Endodermal cell (in vitro differentiated cells): ENCODE measurements around the gene TBC1D22B. TPM values are rescaled to one million over a fixed set of nuclear protein-coding genes. Genes with fewer than 3 reads are reported as not detected.

Experiments used
- DNase-seq: peaks from one replicate; pipeline ENCODE4 v3.0.0-alpha.2; 2017
- H3K27ac ChIP-seq: 2 replicates; pipeline ENCODE4 v1.5.1; 2013; ENCODE audit warnings: mild to moderate bottlenecking, low read depth, low read length, moderate library complexity
- H3K27me3 ChIP-seq: 2 replicates; pipeline ENCODE4 v1.6.1; 2013; ENCODE audit warnings: mild to moderate bottlenecking, low read length, moderate library complexity; ENCODE audit not compliant: insufficient read depth, control insufficient read depth, poor library complexity, severe bottlenecking
- H3K36me3 ChIP-seq: 2 replicates; pipeline ENCODE4 v1.7.0; 2013; ENCODE audit warnings: mild to moderate bottlenecking, low read length, moderate library complexity; ENCODE audit not compliant: control insufficient read depth, insufficient read depth
- H3K4me1 ChIP-seq: one replicate; pipeline ENCODE4 v1.7.0; 2013; ENCODE audit warnings: low read length; ENCODE audit not compliant: control insufficient read depth, insufficient read depth
- H3K4me3 ChIP-seq: 2 replicates; pipeline ENCODE4 v1.5.1; 2013; ENCODE audit warnings: mild to moderate bottlenecking, low read length, moderate library complexity
- H3K9ac ChIP-seq: 2 replicates; pipeline ENCODE4 v1.6.1; 2013; ENCODE audit warnings: mild to moderate bottlenecking, low read length, moderate library complexity; ENCODE audit not compliant: poor library complexity, severe bottlenecking; ENCODE audit errors: extremely low read depth
- H3K9me3 ChIP-seq: 2 replicates; pipeline ENCODE4 v1.6.1; 2013; ENCODE audit warnings: mild to moderate bottlenecking, low read length, moderate library complexity; ENCODE audit not compliant: control insufficient read depth
- H3K27ac Mint-ChIP-seq: 2 replicates; pipeline ENCODE4 v1.8.0; 2020; ENCODE audit warnings: mixed read lengths
- H3K27me3 Mint-ChIP-seq: 2 replicates; pipeline ENCODE4 v1.8.0; 2021; ENCODE audit warnings: mild to moderate bottlenecking, mixed read lengths; ENCODE audit not compliant: insufficient read depth
- H3K36me3 Mint-ChIP-seq: 2 replicates; pipeline ENCODE4 v1.8.0; 2020; ENCODE audit warnings: low read depth, mixed read lengths
- H3K4me1 Mint-ChIP-seq: 2 replicates; pipeline ENCODE4 v1.8.0; 2020; ENCODE audit warnings: mixed read lengths
- H3K4me3 Mint-ChIP-seq: 2 replicates; pipeline ENCODE4 v1.8.0; 2020; ENCODE audit warnings: mild to moderate bottlenecking, moderate library complexity, mixed read lengths
- H3K9me3 Mint-ChIP-seq: 2 replicates; pipeline ENCODE4 v1.8.0; 2020; ENCODE audit warnings: mild to moderate bottlenecking, mixed read lengths
- CTCF ChIP-seq: fragments of 200-600 bp; sonication (generic); conservative IDR thresholded peaks from 2 replicates; pipeline ENCODE4 v1.5.0; 2021; ENCODE audit warnings: antibody characterized with exemption, mild to moderate bottlenecking
- WGBS, 2 experiments: methylation state at CpG; one replicate each; pipeline versions ENCODE4 v1.1.5 to v1.1.7; 2013; ENCODE audit warnings: missing lambda C conversion rate in 2 of 2, mixed read lengths in 1 of 2; ENCODE audit not compliant: insufficient coverage in 1 of 2, insufficient read length in 1 of 2; 5-methylcytosine and 5-hydroxymethylcytosine counted together
- total RNA-seq, 2 donors: library from RNA; stranded (reverse); fragmentation: NEBNext Ultra II Directional in 1 of 2; extraction: Animal tissue kit (Norgen Biotek cat#: 25700) in 1 of 2; gene quantifications; 2 replicates in 1 of 2; 3 replicates in 1 of 2; pipeline ENCODE4 v1.2.1, GENCODE V29; 2021

The TBC1D22B gene
- total RNA-seq, 2 donors from 2014 or later: 13.8 to 20.1 TPM

GRCh38 chr6:37351027-37351426 is 93.5 kb downstream of the TBC1D22B start:
- no peak overlapping the region for H3K27ac Mint-ChIP-seq
- no peak overlapping the region for H3K4me3 Mint-ChIP-seq
- no peak for DNase-seq

GRCh38 chr6:37352384-37352783 is 94.8 kb downstream of the TBC1D22B start:
- Mint-ChIP-seq H3K27ac (no peak overlapping the region), H3K4me3 (no peak overlapping the region), H3K36me3 (no peaks in the 10 kb centered on the region), H3K27me3 (peaks cover 2% of the 10 kb centered on the region), H3K4me1 (peaks cover 18% of the 10 kb centered on the region), H3K9me3 (no peaks in the 10 kb centered on the region)
- no peak overlapping the region for H3K4me3 ChIP-seq
- no peak for DNase-seq
- H3K4me1 ChIP-seq: no peaks in the 10 kb centered on the region
- WGBS, 2 experiments: 86 to 88% methylated on average over 2 to 3 of the region's 3 CpGs
- no peak overlapping the region for H3K9ac ChIP-seq
- no peak for TF ChIP-seq CTCF
- no peaks in the 10 kb centered on the region for H3K36me3 ChIP-seq
- H3K27me3 ChIP-seq: no peaks in the 10 kb centered on the region
- no peak overlapping the region for H3K27ac ChIP-seq
- H3K9me3 ChIP-seq: no peaks in the 10 kb centered on the region

More at GRCh38 chr6:37351027-37351426, 93.5 kb downstream of the TBC1D22B start:
- Histone ChIP-seq H3K4me1 (no peaks in the 10 kb centered on the region), H3K4me3 (no peak overlapping the region), H3K36me3 (no peaks in the 10 kb centered on the region), H3K27ac (no peak overlapping the region), H3K9me3 (no peaks in the 10 kb centered on the region), H3K27me3 (no peaks in the 10 kb centered on the region), H3K9ac (no peak overlapping the region)
- Mint-ChIP-seq H3K36me3 (no peaks in the 10 kb centered on the region), H3K4me1 (peaks cover 11% of the 10 kb centered on the region), H3K27me3 (peaks cover 2% of the 10 kb centered on the region), H3K9me3 (no peaks in the 10 kb centered on the region)
- no peak for TF ChIP-seq CTCF
- 94 to 99% methylated on average over 2 to 3 of the region's 3 CpGs for WGBS, 2 experiments

GRCh38 chr6:37353761-37354525 is 96.4 kb downstream of the TBC1D22B start, which contains the start of gene RNF8:
Gene RNF8, plus strand, starts transcription at chr6:37353983. Its CDS starts 182 bp downstream, at chr6:37354165.
- H3K9me3 ChIP-seq: no peaks in the 10 kb centered on the region
- H3K27me3 Mint-ChIP-seq: peaks cover 2% of the 10 kb centered on the region
- no peaks in the 10 kb centered on the region for H3K27me3 ChIP-seq
- peak within 1 kb of the TSS; percentile 98 for H3K4me3 ChIP-seq
- H3K36me3 ChIP-seq: no peaks in the 10 kb centered on the region
- H3K4me1 Mint-ChIP-seq: peaks cover 31% of the 10 kb centered on the region
- no peak for TF ChIP-seq CTCF
- H3K9ac ChIP-seq: peak within 1 kb of the TSS; percentile 70
- 0 to 1% methylated on average over 17 to 54 of the region's 54 CpGs for WGBS, 2 experiments
- no peaks in the 10 kb centered on the region for H3K4me1 ChIP-seq
- peak; percentile 98 for DNase-seq
- H3K27ac ChIP-seq: peak within 1 kb of the TSS; percentile 37
- H3K36me3 Mint-ChIP-seq: no peaks in the 10 kb centered on the region
- H3K4me3 Mint-ChIP-seq: peak within 1 kb of the TSS; percentile 94
- H3K27ac Mint-ChIP-seq: peak within 1 kb of the TSS; percentile 88
- no peaks in the 10 kb centered on the region for H3K9me3 Mint-ChIP-seq
